ENCODE measurements around the gene AUTS2.

Gene AUTS2

DNA sequence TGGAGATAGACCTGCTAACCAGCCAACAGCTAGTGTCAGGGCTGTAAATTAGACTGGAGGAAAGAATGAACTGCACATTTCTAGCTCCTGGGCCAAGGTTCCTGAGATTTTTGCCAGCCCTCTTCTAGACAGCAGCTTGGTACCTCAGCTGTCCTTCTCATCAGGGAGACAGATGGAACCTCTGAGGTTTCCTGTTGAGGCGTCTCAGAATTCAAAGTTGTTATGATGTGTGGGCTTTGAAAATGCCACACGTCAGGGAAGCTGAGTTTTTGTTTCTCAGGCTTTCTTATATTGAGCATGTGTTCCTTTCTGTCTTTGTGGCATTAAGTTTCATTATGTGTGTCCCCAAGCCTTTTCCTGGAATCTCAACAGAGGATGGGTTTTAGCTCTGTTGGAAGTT is 736.6 kb downstream of the AUTS2 start:
- Histone ChIP-seq H3K4me3 (replicated peaks; ENCODE audit: insufficient read depth, low read length) (no peak overlapping the region), H3K27ac (replicated peaks) (no peak overlapping the region), H3K27me3 (ENCODE audit: insufficient read depth, poor library complexity, severe bottlenecking) (no peaks in the 10 kb centered on the region)
- DNase-seq (ENCODE audit: low read depth in 1 of 2, low spot score in 1 of 2), result no peak
- TF ChIP-seq CTCF (IDR thresholded peaks at IDR 0.05; ENCODE audit: insufficient read depth, low read length), result no peak
- TF ChIP-seq POLR2AphosphoS5 (IDR thresholded peaks at IDR 0.05; ENCODE audit: low read depth), result no peak
- no peak for TF ChIP-seq GABPA (IDR thresholded peaks at IDR 0.05; ENCODE audit: low read depth)
- TF ChIP-seq REST (IDR thresholded peaks at IDR 0.05; ENCODE audit: insufficient replicate concordance, low read depth), result no peak
- TF ChIP-seq SPI1 (IDR thresholded peaks at IDR 0.05; ENCODE audit: borderline replicate concordance, low read depth), result no peak

DNA sequence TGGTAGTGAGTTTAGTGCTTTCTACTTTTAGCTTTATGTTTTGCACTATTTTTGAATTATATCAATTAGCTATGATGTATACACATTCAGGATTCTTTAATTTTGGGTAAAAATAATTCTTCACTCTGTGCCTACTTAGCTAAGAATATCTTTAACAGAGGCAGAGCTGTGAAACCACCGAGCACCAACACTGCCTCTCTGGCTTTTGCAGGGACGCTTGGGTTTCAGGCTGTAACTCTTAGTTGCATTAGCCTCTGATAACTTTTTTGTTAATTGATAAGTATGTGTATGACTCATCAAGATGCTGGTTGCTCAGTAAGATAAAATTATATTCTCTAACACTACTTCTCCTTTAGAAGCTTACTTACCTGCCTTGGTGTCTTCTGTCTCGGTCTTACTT is 738.3 kb downstream of the AUTS2 start:
- no peaks in the 10 kb centered on the region for H3K27me3 ChIP-seq (ENCODE audit: insufficient read depth, poor library complexity, severe bottlenecking)
- no peak overlapping the region for H3K4me3 ChIP-seq (replicated peaks; ENCODE audit: insufficient read depth, low read length)
- no peak overlapping the region for H3K27ac ChIP-seq (replicated peaks)
- DNase-seq (ENCODE audit: low read depth in 1 of 2, low spot score in 1 of 2), result no peak
- TF ChIP-seq CTCF (IDR thresholded peaks at IDR 0.05; ENCODE audit: insufficient read depth, low read length) (no peak), SPI1 (IDR thresholded peaks at IDR 0.05; ENCODE audit: borderline replicate concordance, low read depth) (no peak), POLR2AphosphoS5 (IDR thresholded peaks at IDR 0.05; ENCODE audit: low read depth) (no peak), REST (IDR thresholded peaks at IDR 0.05; ENCODE audit: insufficient replicate concordance, low read depth) (no peak), GABPA (IDR thresholded peaks at IDR 0.05; ENCODE audit: low read depth) (no peak)

GRCh38 chr7:70338015-70338414 is 739.7 kb downstream of the AUTS2 start:
- no peak for DNase-seq (ENCODE audit: low read depth in 1 of 2, low spot score in 1 of 2)
- no peak overlapping the region for H3K27ac ChIP-seq (replicated peaks)
- TF ChIP-seq POLR2AphosphoS5 (IDR thresholded peaks at IDR 0.05; ENCODE audit: low read depth) (no peak), CTCF (IDR thresholded peaks at IDR 0.05; ENCODE audit: insufficient read depth, low read length) (no peak), SPI1 (IDR thresholded peaks at IDR 0.05; ENCODE audit: borderline replicate concordance, low read depth) (no peak), GABPA (IDR thresholded peaks at IDR 0.05; ENCODE audit: low read depth) (no peak), REST (IDR thresholded peaks at IDR 0.05; ENCODE audit: insufficient replicate concordance, low read depth) (no peak)

More at GRCh38 chr7:70338015-70338414, 739.7 kb downstream of the AUTS2 start:
- H3K27me3 ChIP-seq (ENCODE audit: insufficient read depth, poor library complexity, severe bottlenecking), result no peaks in the 10 kb centered on the region
- no peak overlapping the region for H3K4me3 ChIP-seq (replicated peaks; ENCODE audit: insufficient read depth, low read length)

All from HL-60 (cell line).